Measurements from ENCODE around the gene PSMD3. TPM values are rescaled to one million over a fixed set of nuclear protein-coding genes. Genes with fewer than 3 reads are reported as not detected.

Gene PSMD3
- total and polyA plus RNA-seq, 2 of the 4 experiments (the other 2 are of a cell fraction) = 123 to 155 TPM

- H2AK9ac ChIP-seq (replicated peaks; ENCODE audit: low read depth, low read length, poor library complexity) = no peak overlapping the region
- no peak overlapping the region for H3K4ac ChIP-seq (ENCODE audit: low read depth, low read length)
- no peak overlapping the region for H4K5ac ChIP-seq (ENCODE audit: low read depth, low read length)
- dilution Hi-C loops (cut with HindIII; ENCODE audit: low sequenced_read_pairs, unreplicated experiment) = no loop called here
- no peaks in the 10 kb centered on the region for H3K9me3 ChIP-seq (ENCODE audit: control insufficient read depth, insufficient read depth, low read length)
- no peak overlapping the region for H3K9ac ChIP-seq (ENCODE audit: low read depth, low read length)
- H3K9me1 ChIP-seq (ENCODE audit: insufficient read depth, low read length) = peaks cover 18% of the 10 kb centered on the region
- ChIA-PET POLR2A (ENCODE audit: unreplicated experiment) (no interaction called here), CTCF (interaction anchor here (0.7 to 1.0 kb wide), 2 partner anchors 9 to 1384 kb away, joined by 3 to 6 read pairs; no protein-coding TSS in a partner anchor)
- no TSS peak for BruUV-seq (replicated peaks)
- no peak overlapping the region for H2BK15ac ChIP-seq (ENCODE audit: low read depth, low read length)
- no peak overlapping the region for H2AFZ ChIP-seq (replicated peaks; ENCODE audit: low read length, poor library complexity)
- H2BK20ac ChIP-seq (ENCODE audit: low read depth, low read length) = no peak overlapping the region
- H4K8ac ChIP-seq (ENCODE audit: low read depth in 2 of 2, low read length in 2 of 2) = no peak overlapping the region
- peaks cover 15% of the 10 kb centered on the region for H3K4me1 ChIP-seq (ENCODE audit: control insufficient read depth, insufficient read depth, low read length)
- no peaks in the 10 kb centered on the region; the same call in 1 of the 2 replicates for H4K20me1 ChIP-seq (ENCODE audit: insufficient read depth, low read length)
- no peak overlapping the region for H3K4me3 ChIP-seq (ENCODE audit: insufficient read depth, low read depth, low read length)
- DNase-seq = no peak
- no peak overlapping the region for H3K4me2 ChIP-seq (ENCODE audit: low read depth, low read length)
- peak overlapping the region; percentile 36; the same call in 1 of the 2 replicates for H4K91ac ChIP-seq (ENCODE audit: insufficient read depth, low read depth, low read length)
- 0 out of 2 replicates have a peak overlapping the region, but pooled peaks have one; percentile 45 for H2AK5ac ChIP-seq (ENCODE audit: low read depth, low read length)
- no peak for TF ChIP-seq POLR2A (IDR thresholded peaks at IDR 0.05; ENCODE audit: low read depth, low read length)
- no peak for TF ChIP-seq MAZ (IDR thresholded peaks at IDR 0.05; ENCODE audit: borderline replicate concordance, low read depth, low read length)
- no peak for TF ChIP-seq NFE2L2 (IDR thresholded peaks at IDR 0.05; ENCODE audit: low read depth, low read length)
- no peak for TF ChIP-seq SMC3 (IDR thresholded peaks at IDR 0.05; ENCODE audit: low read depth, low read length)
- TF ChIP-seq CTCF (conservative IDR thresholded peaks at IDR 0.05; ENCODE audit: low read depth, low read length) = no peak
- no peak for TF ChIP-seq CEBPB (IDR thresholded peaks at IDR 0.05; ENCODE audit: low read depth, low read length)
- TF ChIP-seq MXI1 (IDR thresholded peaks at IDR 0.05; ENCODE audit: borderline replicate concordance, low read depth, low read length) = no peak
- TF ChIP-seq CHD1 (IDR thresholded peaks at IDR 0.05; ENCODE audit: low read depth, low read length) = no peak
- TF ChIP-seq BHLHE40 (IDR thresholded peaks at IDR 0.05; ENCODE audit: low read depth, low read length) = no peak
- no peak for TF ChIP-seq RFX5 (IDR thresholded peaks at IDR 0.05; ENCODE audit: low read depth, low read length)
- TF ChIP-seq ELK1 (IDR thresholded peaks at IDR 0.05; ENCODE audit: borderline replicate concordance, low read depth, low read length) = no peak
- TF ChIP-seq MAFK (IDR thresholded peaks at IDR 0.05; ENCODE audit: low read depth, low read length) = no peak
- no peak for TF ChIP-seq USF2 (IDR thresholded peaks at IDR 0.05; ENCODE audit: low read depth, low read length)
- no peak for TF ChIP-seq RAD21 (IDR thresholded peaks at IDR 0.05; ENCODE audit: low read length)
- no peak for TF ChIP-seq FOS (IDR thresholded peaks at IDR 0.05; ENCODE audit: low read depth, low read length)
- no peak for TF ChIP-seq RCOR1 (IDR thresholded peaks at IDR 0.05; ENCODE audit: insufficient replicate concordance, low read length)
- H3K79me1 ChIP-seq (ENCODE audit: low read depth in 1 of 2, low read length in 2 of 2) = no peaks in the 10 kb centered on the region
- no peak overlapping the region for H3K23ac ChIP-seq (ENCODE audit: low read depth, low read length)
- H3K27me3 ChIP-seq (ENCODE audit: control insufficient read depth, insufficient read depth, low read length) = no peaks in the 10 kb centered on the region
- no peaks in the 10 kb centered on the region for H3K36me3 ChIP-seq (ENCODE audit: control insufficient read depth, insufficient read depth, low read length)
- no peak for ATAC-seq (ENCODE audit: low read depth)
- in situ Hi-C loops (cut with MboI; ENCODE audit: low sequenced_read_pairs) = no loop called here
- H3K14ac ChIP-seq (replicated peaks; ENCODE audit: low read depth, low read length) = no peak overlapping the region
- H3K18ac ChIP-seq (ENCODE audit: low read depth, low read length) = no peak overlapping the region
- H3K27ac ChIP-seq (ENCODE audit: insufficient read depth, low read length) = no peak overlapping the region
- no CpG with 5 or more reads among the region's 8 CpGs for WGBS, 2 experiments (ENCODE audit: extremely low coverage in 2 of 2, insufficient read length in 1 of 2)
- no peak overlapping the region for H2BK120ac ChIP-seq (ENCODE audit: low read depth, low read length)
- H3K56ac ChIP-seq (ENCODE audit: extremely low read depth, insufficient read depth, low read length) = no peak overlapping the region
- intact Hi-C loops (cut with micrococcal nuclease) = no loop called here
- H2BK5ac ChIP-seq (ENCODE audit: low read depth, low read length, poor library complexity, severe bottlenecking) = no peak overlapping the region
Measured at GRCh38 chr17:39938140-39938869, 42.3 kb upstream of the PSMD3 start.
